Pancreas (tissue), 10 donors: ENCODE results near the gene FHOD1. TPM values are rescaled to one million over a fixed set of nuclear protein-coding genes. Genes with fewer than 3 reads are reported as not detected.
A peak's percentile ranks its signal among the peaks of the same experiment; 100 is the strongest.

Source experiments
- ATAC-seq, 4 donors: fragments of 200-7000 bp; cut with Tn5 transposase; one replicate each; pipeline versions ENCODE4 v1.8.0 to v1.9.1; 2020; ENCODE audit warnings: mild to moderate bottlenecking in 4 of 4, moderate library complexity in 4 of 4
- DNase-seq, 6 donors: peaks; one replicate each; pipeline ENCODE4 v3.0.0-alpha.2; 2020
- FAIRE-seq: peaks from 2 replicates; lab custom pipeline; 2012; peaks lifted over from hg19 to GRCh38; lab: Jason Lieb, UNC
- H3K27ac ChIP-seq, 4 donors: fragments of 200-600 bp; sonication (generic); 1 replicate in 3 of 4; 2 replicates in 1 of 4; pipeline versions ENCODE4 v1.5.0 to v1.8.0; 2020
- H3K27me3 ChIP-seq, 4 donors: fragments of 200-600 bp; one replicate each; pipeline ENCODE4 v1.8.0; 2021
- H3K36me3 ChIP-seq, 3 donors: fragments of 200-600 bp; sonication (generic) in 1 of 3; one replicate each; pipeline versions ENCODE4 v1.5.0 to v1.8.0; 2020 to 2021
- H3K4me1 ChIP-seq, 3 donors: fragments of 200-600 bp; one replicate each; pipeline ENCODE4 v1.8.0; 2021
- H3K4me3 ChIP-seq, 4 donors: fragments of 200-600 bp; sonication (generic) in 2 of 4; one replicate each; pipeline versions ENCODE4 v1.5.0 to v1.8.0; 2020 to 2021
- H3K9me3 ChIP-seq, 4 donors: fragments of 200-600 bp; one replicate each; pipeline ENCODE4 v1.8.0; 2021
- WGBS, 2 donors: extraction: QIAGEN DNeasy Blood & Tissue Kit; methylation state at CpG; one replicate each; pipeline ENCODE4 v1.1.7; 2013; 5-methylcytosine and 5-hydroxymethylcytosine counted together
- intact Hi-C, 3 donors: fragments of 100-400 bp; cut with DNase I; formaldehyde crosslinking; loops; one replicate each; pipeline versions ENCODE4 v1.11.1 to v1.14.2; 2022
- polyA plus RNA-seq, 2 donors: library from polyadenylated mRNA; stranded (reverse); fragments of 200-250 nt; gene quantifications; one replicate each; pipeline ENCODE4 v1.2.3, GENCODE V29; 2013
- total RNA-seq, 6 donors: library from RNA; stranded (reverse); fragmentation: NEBNext Ultra II Directional in 4 of 6; extraction: Animal tissue kit (Norgen Biotek cat#: 25700) in 4 of 6; gene quantifications; one replicate each; pipeline versions ENCODE4 v1.2.1 to v1.2.4, GENCODE V29; 2021 to 2023
- TF ChIP-seq, protein P1 (sequence below), 4 donors: fragments of 200-600 bp; sonication (generic) in 3 of 4; IDR thresholded peaks; one replicate each; pipeline versions ENCODE4 v1.5.0 to v1.8.0; 2021; ENCODE audit warnings: antibody characterized with exemption in 4 of 4
- donor health status: healthy with polysubstance abuse.
- donor health status: DM: no; HTN: no; CAD: no; lungs with moderate emphysema.
- donor health status: DM: no; HTN: no; CAD: no.
- donor health status: control.
- donor health status: control.
- donor health status: Bipolar disorder and iron deficiency.
- donor health status: DM: yes; HTN: yes; CAD: no.
- donor health status: DM: no; HTN: no; CAD: no.
- donor health status: DM: no; HTN: no; CAD: no.
- donor health status: DM: yes; HTN: yes; CAD: no.

Gene FHOD1
- total and polyA plus RNA-seq, 8 donors = 7.8 to 41.2 (median 11.3) TPM

DNA sequence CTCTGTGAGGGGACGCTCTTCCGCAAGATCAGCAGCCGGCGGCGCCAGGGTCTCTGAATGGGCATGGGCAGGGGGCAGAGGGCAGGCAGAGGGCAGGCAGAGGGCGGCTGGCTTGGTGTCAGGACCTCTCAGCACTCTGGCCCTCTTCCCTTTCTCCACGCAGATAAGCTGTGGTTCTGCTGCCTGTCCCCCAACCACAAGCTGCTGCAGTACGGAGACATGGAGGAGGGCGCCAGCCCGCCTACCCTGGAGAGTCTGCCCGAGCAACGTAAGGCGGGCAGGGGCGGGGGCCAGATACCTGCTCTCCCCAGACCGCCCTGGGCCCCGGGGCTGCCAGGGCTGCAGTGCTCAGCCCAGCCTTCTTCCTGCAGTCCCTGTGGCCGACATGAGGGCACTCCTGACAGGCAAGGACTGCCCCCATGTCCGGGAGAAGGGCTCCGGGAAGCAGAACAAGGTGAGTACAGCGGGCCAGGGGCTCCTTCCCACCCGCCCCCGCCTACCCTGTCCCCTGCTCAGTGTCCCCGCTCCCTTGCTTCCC is 44.3 kb downstream of the FHOD1 start:
- intact Hi-C loops = no loop called here
- Histone ChIP-seq H3K4me3 (no peak overlapping the region), H3K9me3 (no peaks in the 10 kb centered on the region), H3K36me3 (peaks cover 0 to 27% (median 6%) of the 10 kb centered on the region in 3 donors), H3K4me1 (no peaks in the 10 kb centered on the region), H3K27ac (no peak overlapping the region), H3K27me3 (no peaks in the 10 kb centered on the region)
- DNase-seq = no peak
- no peak for FAIRE-seq
- WGBS, 2 donors = 93 to 94% methylated on average over 23 of the region's 23 CpGs
- TF ChIP-seq, protein P1, sequence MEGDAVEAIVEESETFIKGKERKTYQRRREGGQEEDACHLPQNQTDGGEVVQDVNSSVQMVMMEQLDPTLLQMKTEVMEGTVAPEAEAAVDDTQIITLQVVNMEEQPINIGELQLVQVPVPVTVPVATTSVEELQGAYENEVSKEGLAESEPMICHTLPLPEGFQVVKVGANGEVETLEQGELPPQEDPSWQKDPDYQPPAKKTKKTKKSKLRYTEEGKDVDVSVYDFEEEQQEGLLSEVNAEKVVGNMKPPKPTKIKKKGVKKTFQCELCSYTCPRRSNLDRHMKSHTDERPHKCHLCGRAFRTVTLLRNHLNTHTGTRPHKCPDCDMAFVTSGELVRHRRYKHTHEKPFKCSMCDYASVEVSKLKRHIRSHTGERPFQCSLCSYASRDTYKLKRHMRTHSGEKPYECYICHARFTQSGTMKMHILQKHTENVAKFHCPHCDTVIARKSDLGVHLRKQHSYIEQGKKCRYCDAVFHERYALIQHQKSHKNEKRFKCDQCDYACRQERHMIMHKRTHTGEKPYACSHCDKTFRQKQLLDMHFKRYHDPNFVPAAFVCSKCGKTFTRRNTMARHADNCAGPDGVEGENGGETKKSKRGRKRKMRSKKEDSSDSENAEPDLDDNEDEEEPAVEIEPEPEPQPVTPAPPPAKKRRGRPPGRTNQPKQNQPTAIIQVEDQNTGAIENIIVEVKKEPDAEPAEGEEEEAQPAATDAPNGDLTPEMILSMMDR (IDR thresholded peaks at IDR 0.05) = no peak
- ATAC-seq = no peak

GRCh38 chr16:67202426-67202825 is 44.9 kb downstream of the FHOD1 start:
- FAIRE-seq (no peak), ATAC-seq (no peak)
- peaks cover 0 to 33% (median 6%) of the 10 kb centered on the region in 3 donors for H3K36me3 ChIP-seq

DNA sequence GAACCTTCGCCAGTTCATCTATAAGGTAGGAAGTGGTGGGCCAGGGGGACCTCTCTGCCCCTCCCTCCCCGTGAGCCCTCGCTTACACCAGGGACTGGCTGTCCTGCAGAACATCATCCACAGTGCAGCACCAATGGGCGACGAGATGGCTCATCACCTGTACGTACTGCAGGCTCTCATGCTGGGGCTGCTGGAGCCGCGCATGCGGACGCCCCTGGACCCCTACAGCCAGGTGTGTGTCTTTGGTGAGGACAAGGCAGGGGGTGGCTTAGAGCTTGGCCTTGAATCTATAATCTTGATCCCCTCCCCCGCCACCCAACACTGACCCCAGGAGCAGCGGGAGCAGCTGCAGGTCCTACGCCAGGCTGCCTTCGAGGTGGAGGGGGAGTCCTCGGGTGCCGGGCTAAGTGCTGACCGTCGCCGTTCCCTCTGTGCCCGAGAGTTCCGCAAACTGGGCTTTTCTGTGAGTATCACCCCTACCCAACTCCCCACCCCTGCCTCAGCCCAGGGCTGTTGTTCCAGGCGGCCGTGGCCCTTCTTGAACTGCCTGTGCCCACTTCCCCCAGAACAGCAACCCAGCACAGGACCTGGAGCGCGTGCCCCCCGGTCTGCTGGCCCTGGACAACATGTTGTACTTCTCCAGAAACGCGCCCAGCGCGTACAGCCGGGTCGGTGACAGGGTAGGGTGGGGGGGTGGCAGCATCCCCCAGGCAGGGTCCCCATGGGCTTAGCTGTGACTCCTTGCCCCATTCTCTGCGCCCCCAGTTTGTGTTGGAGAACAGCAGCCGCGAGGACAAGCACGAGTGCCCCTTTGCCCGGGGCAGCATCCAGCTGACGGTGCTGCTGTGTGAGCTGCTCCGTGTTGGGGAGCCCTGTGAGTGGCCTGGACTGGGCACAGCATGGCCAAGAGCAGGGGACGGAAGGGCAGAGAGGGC is 45.6 kb downstream of the FHOD1 start:
- no peak overlapping the region for H3K4me3 ChIP-seq
- no peaks in the 10 kb centered on the region for H3K9me3 ChIP-seq
- TF ChIP-seq, protein P1 (IDR thresholded peaks at IDR 0.05) = no peak
- peaks cover 0 to 39% (median 6%) of the 10 kb centered on the region in 3 donors for H3K36me3 ChIP-seq
- DNase-seq = peak in 1 of 6 donors; percentile 41
- no peaks in the 10 kb centered on the region for H3K27me3 ChIP-seq
- no peak for ATAC-seq
- no peak for FAIRE-seq
- H3K4me1 ChIP-seq = no peaks in the 10 kb centered on the region
- 91 to 93% methylated on average over 40 of the region's 40 CpGs for WGBS, 2 donors
- intact Hi-C loops = no loop called here
- H3K27ac ChIP-seq = no peak overlapping the region

More at GRCh38 chr16:67202426-67202825, 44.9 kb downstream of the FHOD1 start:
- no peaks in the 10 kb centered on the region for H3K9me3 ChIP-seq
- no peak overlapping the region for H3K4me3 ChIP-seq
- TF ChIP-seq, protein P1 (IDR thresholded peaks at IDR 0.05) = no peak
- H3K4me1 ChIP-seq = no peaks in the 10 kb centered on the region
- DNase-seq = no peak
- intact Hi-C loops = no loop called here
- no peak overlapping the region for H3K27ac ChIP-seq
- WGBS, 2 donors = 94 to 95% methylated on average over 12 of the region's 12 CpGs
- no peaks in the 10 kb centered on the region for H3K27me3 ChIP-seq

- DNase-seq (peak in 2 of 6 donors; percentile 39 to 73), ATAC-seq (no peak), FAIRE-seq (no peak)
- no peak overlapping the region for H3K27ac ChIP-seq
- no peaks in the 10 kb centered on the region for H3K9me3 ChIP-seq
- intact Hi-C loops = no loop called here
- H3K4me3 ChIP-seq = peak overlapping the region in 1 of 4 donors; percentile 69
- H3K27me3 ChIP-seq = no peaks in the 10 kb centered on the region
- 82 to 95% methylated on average over 7 to 8 of the region's 8 CpGs for WGBS, 2 donors
- TF ChIP-seq, protein P1 (IDR thresholded peaks at IDR 0.05) = no peak
- H3K36me3 ChIP-seq = peaks cover 0 to 49% (median 11%) of the 10 kb centered on the region in 3 donors
- H3K4me1 ChIP-seq = no peaks in the 10 kb centered on the region
These were observed 46.8 kb downstream of the FHOD1 start for GRCh38 chr16:67200491-67200890.
